Activated CD4-positive, alpha-beta memory T cell treated with anti-CD3 and anti-CD28 coated beads for 36 hours (primary cell): ENCODE data around the gene MRPS25. TPM values are rescaled to one million over a fixed set of nuclear protein-coding genes. Genes with fewer than 3 reads are reported as not detected.
A peak's percentile ranks its signal among the peaks of the same experiment; 100 is the strongest.

Experiments used
- CTCF ChIA-PET: fragments of 350-600 bp; sonication (Branson Sonifier 250); formaldehyde crosslinking; loops from one replicate; lab custom pipeline; 2021; ENCODE audit warnings: antibody characterized with exemption, inconsistent platforms; lab: Charles Lee
- POLR2A ChIA-PET: fragments of 350-600 bp; sonication (Branson Sonifier 250); formaldehyde crosslinking; loops from one replicate; lab custom pipeline; 2021; ENCODE audit warnings: antibody characterized with exemption; lab: Charles Lee
- DNase-seq: peaks from one replicate; pipeline ENCODE4 v3.0.0-alpha.2; 2020
- H3K27ac Mint-ChIP-seq: one replicate; pipeline ENCODE4 v1.8.0; 2021; ENCODE audit warnings: mixed read lengths
- H3K27me3 Mint-ChIP-seq: one replicate; pipeline ENCODE4 v1.8.0; 2021; ENCODE audit warnings: mixed read lengths
- H3K36me3 Mint-ChIP-seq: one replicate; pipeline ENCODE4 v1.8.0; 2021; ENCODE audit warnings: mixed read lengths
- H3K4me1 Mint-ChIP-seq: one replicate; pipeline ENCODE4 v1.8.0; 2021; ENCODE audit warnings: low read depth, mixed read lengths
- H3K4me3 Mint-ChIP-seq: one replicate; pipeline ENCODE4 v1.8.0; 2021; ENCODE audit warnings: mild to moderate bottlenecking, mixed read lengths
- H3K9me3 Mint-ChIP-seq: one replicate; pipeline ENCODE4 v1.8.0; 2021; ENCODE audit warnings: mixed read lengths
- intact Hi-C: fragments of 100-400 bp; cut with micrococcal nuclease; formaldehyde crosslinking; loops from one replicate; pipeline ENCODE4 v1.15.1; 2023
- total RNA-seq, 2 experiments: library from RNA; stranded (reverse); gene quantifications; one replicate each; pipeline ENCODE4 v1.2.3, GENCODE V29; 2021

MRPS25 gene
- total RNA-seq, 2 experiments from 2014 or later, result 53.8 to 58.5 TPM

GRCh38 chr3:15099364-15100098 is 34.4 kb upstream of the MRPS25 start:
- intact Hi-C loops, result loop anchor here (1.0 to 2.0 kb wide), 4 partner anchors 34 to 759 kb away; partner anchors contain the start of genes CAPN7 and MRPS25
- no peaks in the 10 kb centered on the region for H3K9me3 Mint-ChIP-seq
- H3K4me3 Mint-ChIP-seq, result peak overlapping the region; percentile 94
- ChIA-PET CTCF (interaction anchor here (1.0 to 1.3 kb wide), 4 partner anchors 8 to 104 kb away, joined by 3 to 5 read pairs (median 3); no protein-coding TSS in a partner anchor), POLR2A (interaction anchor here (0.7 to 2.7 kb wide), 4 partner anchors 9 to 211 kb away, joined by 5 to 23 read pairs (median 6); partner anchors contain the start of genes CAPN7 and MRPS25)
- H3K4me1 Mint-ChIP-seq, result peaks cover 18% of the 10 kb centered on the region
- peak; percentile 36 for DNase-seq
- peak overlapping the region; percentile 94 for H3K27ac Mint-ChIP-seq
- peaks cover 22% of the 10 kb centered on the region for H3K36me3 Mint-ChIP-seq
- H3K27me3 Mint-ChIP-seq, result no peaks in the 10 kb centered on the region

GRCh38 chr3:15098503-15099363 is 33.6 kb upstream of the MRPS25 start, which contains the start of gene RBSN:
RBSN (minus strand) TSS chr3:15099148; CDS start chr3:15096120, 3,028 bp downstream.
- no peaks in the 10 kb centered on the region for H3K27me3 Mint-ChIP-seq
- intact Hi-C loops, result loop anchor here (1.0 to 2.0 kb wide), 4 partner anchors 33 to 760 kb away; partner anchors contain the start of genes CAPN7 and MRPS25
- peak; percentile 98 for DNase-seq
- CTCF ChIA-PET, result interaction anchor here (0.6 to 1.3 kb wide), 6 partner anchors 9 to 105 kb away, joined by 3 to 9 read pairs (median 3); no protein-coding TSS in a partner anchor
- peaks cover 23% of the 10 kb centered on the region for H3K36me3 Mint-ChIP-seq
- peaks cover 18% of the 10 kb centered on the region for H3K4me1 Mint-ChIP-seq
- H3K27ac Mint-ChIP-seq, result peak within 1 kb of the TSS; percentile 94
- POLR2A ChIA-PET, result interaction anchor here (0.6 to 2.7 kb wide), 7 partner anchors 9 to 212 kb away, joined by 3 to 23 read pairs (median 5); partner anchors contain the start of genes CAPN7 and MRPS25
- H3K4me3 Mint-ChIP-seq, result peak within 1 kb of the TSS; percentile 94
- no peaks in the 10 kb centered on the region for H3K9me3 Mint-ChIP-seq

DNA sequence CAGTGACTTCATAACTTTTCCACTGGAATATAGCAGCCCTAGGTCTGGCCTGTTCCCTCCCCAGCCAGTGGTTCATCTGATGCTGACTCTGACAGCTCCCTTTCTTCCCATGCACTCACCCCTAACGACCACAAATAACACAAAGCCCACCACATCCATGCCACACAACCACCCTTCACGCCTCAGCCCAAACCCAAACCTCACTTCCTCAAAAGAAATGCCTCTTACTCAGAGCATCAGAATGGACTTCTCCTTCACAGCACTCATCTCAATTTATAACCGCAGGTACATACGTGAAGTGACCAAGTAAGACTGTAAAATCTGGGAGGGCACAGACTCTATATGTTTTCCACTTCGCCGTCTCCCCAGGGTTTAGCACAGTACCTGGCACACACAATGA is 32.8 kb upstream of the MRPS25 start:
- H3K27ac Mint-ChIP-seq, result peak overlapping the region; percentile 94
- peak overlapping the region; percentile 94 for H3K4me3 Mint-ChIP-seq
- no peaks in the 10 kb centered on the region for H3K27me3 Mint-ChIP-seq
- CTCF ChIA-PET, result interaction anchor here (1.1 kb wide), 1 partner anchor 11 kb away, joined by 9 read pairs; no protein-coding TSS in a partner anchor
- intact Hi-C loops, result loop anchor here (2.0 kb wide), 1 partner anchor 761 kb away; no protein-coding TSS in a partner anchor
- H3K4me1 Mint-ChIP-seq, result peaks cover 18% of the 10 kb centered on the region
- POLR2A ChIA-PET, result interaction anchor here (0.6 to 2.7 kb wide), 3 partner anchors 8 to 108 kb away, joined by 3 to 23 read pairs (median 3); partner anchors contain the start of genes CAPN7 and MRPS25
- H3K36me3 Mint-ChIP-seq, result peaks cover 25% of the 10 kb centered on the region
- no peaks in the 10 kb centered on the region for H3K9me3 Mint-ChIP-seq
- peak; percentile 68 for DNase-seq

DNA sequence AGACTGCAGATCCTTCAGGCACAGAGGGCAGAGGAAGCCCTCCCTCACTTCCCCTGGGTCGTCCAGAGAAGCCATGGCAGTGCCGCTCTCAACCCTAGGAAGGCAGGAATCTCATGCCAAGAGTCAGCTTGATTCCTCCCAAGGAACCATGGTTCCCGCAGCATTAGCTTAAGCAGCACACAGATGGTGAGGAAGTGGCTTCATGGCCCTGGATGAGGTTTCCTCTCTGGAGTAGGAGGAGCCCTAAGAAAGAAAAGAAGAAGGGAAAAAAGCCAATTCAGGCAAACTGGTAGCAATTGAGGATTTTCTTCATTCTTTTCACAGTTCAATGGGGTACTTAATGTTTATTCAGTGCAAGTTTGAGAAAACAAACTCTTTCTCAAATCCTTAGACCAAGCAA is 30.9 kb upstream of the MRPS25 start:
- no peak overlapping the region for H3K4me3 Mint-ChIP-seq
- POLR2A ChIA-PET, result no interaction called here
- H3K4me1 Mint-ChIP-seq, result peaks cover 20% of the 10 kb centered on the region
- H3K36me3 Mint-ChIP-seq, result peaks cover 28% of the 10 kb centered on the region
- no peaks in the 10 kb centered on the region for H3K27me3 Mint-ChIP-seq
- no peak overlapping the region for H3K27ac Mint-ChIP-seq
- CTCF ChIA-PET, result no interaction called here
- H3K9me3 Mint-ChIP-seq, result no peaks in the 10 kb centered on the region
- intact Hi-C loops, result no loop called here
- no peak for DNase-seq

DNA sequence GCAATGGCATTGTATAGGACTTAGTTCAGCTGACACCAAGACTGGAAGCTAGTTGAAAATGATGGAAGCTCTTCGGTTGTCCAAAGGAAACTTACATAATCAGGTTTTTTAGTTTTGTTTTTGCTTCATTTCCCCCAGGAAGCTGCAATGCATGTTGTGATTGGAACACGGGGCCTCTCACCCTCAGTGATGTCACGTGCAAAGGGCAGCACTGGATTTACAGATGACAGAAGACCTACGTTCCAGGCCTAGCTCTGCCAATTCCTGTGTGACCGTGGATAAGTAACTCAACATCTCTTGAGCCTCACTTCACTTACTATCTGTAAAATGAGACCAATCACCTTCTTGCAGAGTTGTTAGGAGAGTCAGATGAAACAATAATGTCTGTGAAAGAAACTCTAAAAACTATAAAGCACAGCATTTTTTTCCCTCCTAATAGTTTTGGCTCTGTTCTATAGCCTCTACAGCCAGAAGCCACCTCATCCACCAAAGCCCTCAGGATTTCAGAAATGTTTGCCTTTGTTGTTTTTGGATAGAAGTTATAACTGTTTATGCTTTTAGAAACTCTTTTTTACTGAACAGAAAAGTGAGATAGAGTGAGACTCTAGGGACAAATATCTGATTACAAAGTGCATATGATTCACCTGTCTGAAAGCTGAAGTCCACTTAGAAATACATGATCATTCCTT is 29.2 kb upstream of the MRPS25 start:
- H3K4me3 Mint-ChIP-seq, result no peak overlapping the region
- no peak overlapping the region for H3K27ac Mint-ChIP-seq
- intact Hi-C loops, result no loop called here
- H3K9me3 Mint-ChIP-seq, result no peaks in the 10 kb centered on the region
- DNase-seq, result no peak
- H3K4me1 Mint-ChIP-seq, result peaks cover 12% of the 10 kb centered on the region
- H3K36me3 Mint-ChIP-seq, result peaks cover 35% of the 10 kb centered on the region
- H3K27me3 Mint-ChIP-seq, result no peaks in the 10 kb centered on the region
- ChIA-PET POLR2A (no interaction called here), CTCF (interaction anchor here (0.6 to 1.4 kb wide), 4 partner anchors 14 to 173 kb away, joined by 3 to 4 read pairs (median 3); partner anchors contain the start of gene CAPN7)

- intact Hi-C loops, result no loop called here
- Mint-ChIP-seq H3K36me3 (peaks cover 32% of the 10 kb centered on the region), H3K27me3 (no peaks in the 10 kb centered on the region), H3K9me3 (no peaks in the 10 kb centered on the region), H3K4me3 (no peak overlapping the region), H3K4me1 (peaks cover 5% of the 10 kb centered on the region), H3K27ac (no peak overlapping the region)
- DNase-seq, result no peak
- POLR2A ChIA-PET, result no interaction called here
- CTCF ChIA-PET, result interaction anchor here (1.4 kb wide), 1 partner anchor 16 kb away, joined by 3 read pairs; no protein-coding TSS in a partner anchor
These were observed 27.6 kb upstream of the MRPS25 start for GRCh38 chr3:15092686-15093085.

DNA sequence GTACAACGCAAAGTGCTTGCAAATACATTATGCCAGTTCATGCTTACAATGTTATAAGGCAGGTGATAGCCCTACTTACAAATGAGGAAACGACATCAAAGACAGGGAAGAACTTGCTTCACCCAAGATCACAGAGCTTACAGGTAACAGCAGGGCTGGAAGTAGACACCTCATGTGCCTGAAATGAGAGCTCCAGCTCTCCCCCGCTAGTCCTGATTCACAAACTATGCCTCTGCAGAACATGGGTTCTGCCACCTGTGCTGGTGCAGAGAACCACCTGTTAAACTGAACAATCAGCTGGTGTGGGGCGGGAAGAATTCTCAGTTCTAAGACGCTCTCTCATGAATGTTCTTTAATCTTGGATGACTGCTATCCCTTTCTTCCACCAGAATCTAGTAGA is 26.5 kb upstream of the MRPS25 start:
- Mint-ChIP-seq H3K36me3 (peaks cover 34% of the 10 kb centered on the region), H3K27ac (no peak overlapping the region), H3K27me3 (no peaks in the 10 kb centered on the region), H3K9me3 (no peaks in the 10 kb centered on the region), H3K4me1 (peaks cover 2% of the 10 kb centered on the region), H3K4me3 (no peak overlapping the region)
- intact Hi-C loops, result no loop called here
- DNase-seq, result no peak
- ChIA-PET CTCF (interaction anchor here (1.0 to 1.1 kb wide), 2 partner anchors 16 to 144 kb away, joined by 5 read pairs; partner anchors contain the start of gene NR2C2), POLR2A (interaction anchor here (0.6 kb wide), 1 partner anchor 17 kb away, joined by 4 read pairs; no protein-coding TSS in a partner anchor)

GRCh38 chr3:15089201-15089600 is 24.1 kb upstream of the MRPS25 start:
- H3K36me3 Mint-ChIP-seq, result peaks cover 29% of the 10 kb centered on the region
- CTCF ChIA-PET, result interaction anchor here (0.6 to 1.0 kb wide), 2 partner anchors 125 to 457 kb away, joined by 3 read pairs; no protein-coding TSS in a partner anchor
- no peak for DNase-seq

GRCh38 chr3:15086699-15087098 is 21.6 kb upstream of the MRPS25 start:
- POLR2A ChIA-PET, result no interaction called here
- Mint-ChIP-seq H3K4me1 (peaks cover 2% of the 10 kb centered on the region), H3K36me3 (peaks cover 39% of the 10 kb centered on the region), H3K4me3 (no peak overlapping the region), H3K9me3 (no peaks in the 10 kb centered on the region), H3K27ac (no peak overlapping the region), H3K27me3 (no peaks in the 10 kb centered on the region)
- CTCF ChIA-PET, result interaction anchor here (1.2 kb wide), 1 partner anchor 22 kb away, joined by 4 read pairs; no protein-coding TSS in a partner anchor
- intact Hi-C loops, result no loop called here
- DNase-seq, result no peak

More at GRCh38 chr3:15089201-15089600, 24.1 kb upstream of the MRPS25 start:
- H3K4me1 Mint-ChIP-seq, result peaks cover 2% of the 10 kb centered on the region
- H3K9me3 Mint-ChIP-seq, result no peaks in the 10 kb centered on the region
- intact Hi-C loops, result no loop called here
- no peaks in the 10 kb centered on the region for H3K27me3 Mint-ChIP-seq
- POLR2A ChIA-PET, result interaction anchor here (0.6 to 1.1 kb wide), 2 partner anchors 9 to 14 kb away, joined by 3 to 4 read pairs; no protein-coding TSS in a partner anchor
- H3K4me3 Mint-ChIP-seq, result no peak overlapping the region
- H3K27ac Mint-ChIP-seq, result no peak overlapping the region

- H3K4me3 Mint-ChIP-seq, result no peak overlapping the region
- ChIA-PET POLR2A (no interaction called here), CTCF (interaction anchor here (1.2 kb wide), 1 partner anchor 22 kb away, joined by 4 read pairs; no protein-coding TSS in a partner anchor)
- no peak overlapping the region for H3K27ac Mint-ChIP-seq
- H3K36me3 Mint-ChIP-seq, result peaks cover 39% of the 10 kb centered on the region
- intact Hi-C loops, result no loop called here
- no peaks in the 10 kb centered on the region for H3K27me3 Mint-ChIP-seq
- DNase-seq, result no peak
- peaks cover under 1% of the 10 kb centered on the region for H3K4me1 Mint-ChIP-seq
- H3K9me3 Mint-ChIP-seq, result no peaks in the 10 kb centered on the region
These were observed 21.1 kb upstream of the MRPS25 start for GRCh38 chr3:15086263-15086662.
